A673 (cell line): ENCODE measurements around the gene NBAS. TPM values are rescaled to one million over a fixed set of nuclear protein-coding genes. Genes with fewer than 3 reads are reported as not detected.

Experiments
- BruUV-seq: library from RNA; stranded (reverse); fragments of 400-500 nt; replicated peaks from 2 replicates; lab custom pipeline; 2021; lab: Mats Ljungman, UMichigan
- CTCF ChIA-PET: fragments of 300-600 bp; sonication (Branson Sonifier 250); formaldehyde crosslinking; loops from one replicate; lab custom pipeline; 2022; ENCODE audit warnings: antibody characterized with exemption; lab: Charles Lee
- POLR2A ChIA-PET: fragments of 300-600 bp; sonication (Branson Sonifier 250); formaldehyde crosslinking; loops from one replicate; lab custom pipeline; 2022; ENCODE audit warnings: antibody characterized with exemption; ENCODE audit not compliant: low non-redundant PET; lab: Charles Lee
- DNase-seq: peaks from one replicate; pipeline ENCODE4 v3.0.0-alpha.2; 2015; ENCODE audit warnings: low spot score
- H3K27ac ChIP-seq: fragments of 200-600 bp; sonication (generic); 2 replicates; pipeline ENCODE4 v1.5.1; 2016; ENCODE audit warnings: mixed run types, low read depth, mild to moderate bottlenecking, mixed read lengths, antibody characterized with exemption, low read length; ENCODE audit not compliant: poor library complexity, severe bottlenecking
- H3K27me3 ChIP-seq: fragments of 200-600 bp; sonication (generic); replicated peaks from 2 replicates; pipeline ENCODE4 v1.6.1; 2017; ENCODE audit warnings: mixed run types, low read depth, mild to moderate bottlenecking, mixed read lengths, antibody characterized with exemption, low read length; ENCODE audit not compliant: insufficient read depth, poor library complexity
- H3K36me3 ChIP-seq: fragments of 200-600 bp; sonication (generic); 2 replicates; pipeline ENCODE4 v1.6.1; 2016; ENCODE audit warnings: mixed run types, mild to moderate bottlenecking, mixed read lengths, antibody characterized with exemption, low read length; ENCODE audit not compliant: insufficient read depth, poor library complexity, severe bottlenecking
- H3K4me1 ChIP-seq: fragments of 200-600 bp; sonication (generic); 2 replicates; pipeline ENCODE4 v1.6.1; 2017; ENCODE audit warnings: mixed run types, mild to moderate bottlenecking, mixed read lengths, antibody characterized with exemption, low read length; ENCODE audit not compliant: insufficient read depth, poor library complexity, severe bottlenecking
- H3K4me3 ChIP-seq: fragments of 200-600 bp; sonication (generic); 2 replicates; pipeline ENCODE4 v1.5.1; 2016; ENCODE audit warnings: low read depth, mixed run types, mild to moderate bottlenecking, mixed read lengths, low read length; ENCODE audit not compliant: poor library complexity, severe bottlenecking
- H3K9me3 ChIP-seq: fragments of 200-600 bp; sonication (generic); 2 replicates; pipeline ENCODE4 v1.6.1; 2016; ENCODE audit warnings: mixed run types, low read depth, mild to moderate bottlenecking, mixed read lengths, antibody characterized with exemption, low read length; ENCODE audit not compliant: poor library complexity, severe bottlenecking
- CTCF ChIP-seq: fragments of 300-800, 200-600 bp; sonication (generic); conservative IDR thresholded peaks from 2 replicates; pipeline ENCODE4 v1.5.1; 2017; ENCODE audit warnings: low read depth, mild to moderate bottlenecking, antibody characterized with exemption, low read length, moderate library complexity, mixed read lengths
- EZH2 ChIP-seq: fragments of 200-600 bp; sonication (generic); IDR thresholded peaks from 2 replicates; pipeline ENCODE4 v1.6.1; 2017; ENCODE audit warnings: borderline replicate concordance, low read depth, mild to moderate bottlenecking, mixed read lengths, antibody characterized with exemption, low read length; ENCODE audit not compliant: poor library complexity, severe bottlenecking
- intact Hi-C: fragments of 100-400 bp; cut with micrococcal nuclease; formaldehyde crosslinking; loops from one replicate; pipeline ENCODE4 v1.10.0; 2022; ENCODE audit not compliant: unreplicated experiment
- total RNA-seq: library from RNA; stranded (reverse); gene quantifications from 2 replicates; pipeline ENCODE4 v1.2.3, GENCODE V29; 2021

NBAS gene
- total RNA-seq, 1 experiment from 2014 or later, result 38.7 TPM

DNA sequence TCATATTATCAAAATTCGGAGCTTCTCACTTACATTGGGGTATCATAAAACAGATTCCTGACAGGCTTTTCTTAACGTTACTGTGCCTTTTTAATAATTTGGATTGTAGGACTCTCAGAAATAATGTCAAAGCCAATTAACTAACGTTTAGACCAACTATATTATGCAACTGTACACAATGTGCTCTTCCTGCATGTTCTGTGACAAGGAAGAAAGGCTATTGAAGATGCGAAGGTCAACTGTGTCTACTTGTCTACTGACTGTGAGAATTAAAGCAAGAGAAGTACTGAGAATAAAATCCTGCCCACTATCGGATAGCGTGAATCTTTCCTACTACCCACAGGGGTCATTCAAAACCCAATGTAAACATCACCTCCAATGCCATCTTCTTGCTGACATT lies 393.0 kb downstream of the NBAS start:
- H3K27me3 ChIP-seq, result no peaks in the 10 kb centered on the region
- DNase-seq, result no peak
- H3K36me3 ChIP-seq, result no peaks in the 10 kb centered on the region
- H3K4me3 ChIP-seq, result no peak overlapping the region
- no peak overlapping the region for H3K27ac ChIP-seq
- CTCF ChIA-PET, result no interaction called here
- H3K4me1 ChIP-seq, result no peaks in the 10 kb centered on the region
- H3K9me3 ChIP-seq, result no peaks in the 10 kb centered on the region
- TF ChIP-seq EZH2 (no peak), CTCF (no peak)
- BruUV-seq, result no TSS peak
- POLR2A ChIA-PET, result no interaction called here
- intact Hi-C loops, result no loop called here

DNA sequence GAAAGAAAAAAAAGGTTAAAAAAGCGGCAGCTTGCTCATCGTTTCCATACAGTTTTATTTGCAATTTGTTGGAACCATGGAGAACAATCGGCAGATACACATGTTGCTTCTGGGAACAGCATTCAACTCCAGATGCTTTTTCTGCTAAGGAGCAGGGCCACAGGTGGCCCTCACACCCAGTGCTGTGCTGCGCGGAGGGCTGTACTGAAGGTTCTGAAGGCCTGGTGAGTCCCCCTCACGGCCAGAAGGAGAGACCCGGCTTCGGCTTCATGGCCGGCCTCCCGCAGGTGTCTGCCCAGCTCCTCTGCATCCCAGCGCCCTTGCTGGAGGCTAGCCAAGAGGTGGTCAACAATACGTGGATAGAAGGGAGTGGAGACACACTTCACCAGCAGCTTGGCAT lies 394.3 kb downstream of the NBAS start:
- no TSS peak for BruUV-seq
- Histone ChIP-seq H3K27me3 (no peaks in the 10 kb centered on the region), H3K4me3 (no peak overlapping the region), H3K4me1 (no peaks in the 10 kb centered on the region), H3K27ac (no peak overlapping the region), H3K36me3 (no peaks in the 10 kb centered on the region), H3K9me3 (no peaks in the 10 kb centered on the region)
- POLR2A ChIA-PET, result no interaction called here
- no peak for DNase-seq
- TF ChIP-seq EZH2 (no peak), CTCF (no peak)
- intact Hi-C loops, result no loop called here
- CTCF ChIA-PET, result no interaction called here

- Histone ChIP-seq H3K9me3 (no peaks in the 10 kb centered on the region), H3K4me3 (no peak overlapping the region), H3K36me3 (no peaks in the 10 kb centered on the region), H3K27ac (no peak overlapping the region), H3K4me1 (no peaks in the 10 kb centered on the region), H3K27me3 (no peaks in the 10 kb centered on the region)
- BruUV-seq, result no TSS peak
- DNase-seq, result no peak
- CTCF ChIA-PET, result no interaction called here
- TF ChIP-seq CTCF, result no peak
- TF ChIP-seq EZH2, result no peak
- POLR2A ChIA-PET, result no interaction called here
- intact Hi-C loops, result no loop called here
Observed at GRCh38 chr2:15163326-15163725, 397.8 kb downstream of the NBAS start.

DNA sequence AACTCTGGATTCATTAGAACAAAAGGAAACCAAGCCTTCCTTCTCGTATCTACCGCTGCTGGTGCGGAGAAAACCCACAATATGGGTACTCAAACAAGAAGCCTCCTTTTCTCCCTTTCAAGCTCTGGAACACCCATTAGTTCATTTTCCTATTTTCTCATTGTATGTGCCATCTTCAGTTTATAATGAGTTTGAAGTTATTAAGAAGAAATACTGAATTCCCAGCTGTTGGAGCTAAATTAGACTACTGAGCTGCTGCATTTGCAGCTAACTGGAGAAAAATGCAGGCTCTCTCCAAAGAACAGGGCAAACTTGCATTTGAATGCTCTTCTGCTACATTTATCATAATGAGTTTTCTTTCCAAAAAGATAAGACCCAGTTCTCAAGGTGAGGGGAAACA lies 398.5 kb downstream of the NBAS start:
- ChIA-PET POLR2A (no interaction called here), CTCF (no interaction called here)
- BruUV-seq, result no TSS peak
- Histone ChIP-seq H3K27me3 (no peaks in the 10 kb centered on the region), H3K4me3 (no peak overlapping the region), H3K4me1 (no peaks in the 10 kb centered on the region), H3K36me3 (no peaks in the 10 kb centered on the region), H3K9me3 (no peaks in the 10 kb centered on the region), H3K27ac (no peak overlapping the region)
- TF ChIP-seq CTCF (no peak), EZH2 (no peak)
- no peak for DNase-seq
- intact Hi-C loops, result no loop called here
